IMR-90 (cell line): Measurements from ENCODE around the gene TRMT13. TPM values are rescaled to one million over a fixed set of nuclear protein-coding genes. Genes with fewer than 3 reads are reported as not detected.

Experiments used
- ATAC-seq: fragments of 200-7000 bp; cut with Tn5 transposase; 2 replicates; pipeline ENCODE4 v1.9.1; 2020; ENCODE audit warnings: low read depth, mild to moderate bottlenecking, moderate library complexity
- BruUV-seq: library from RNA; stranded (reverse); fragments of 400-500 nt; replicated peaks from 2 replicates; lab custom pipeline; 2021; lab: Mats Ljungman, UMichigan
- CTCF ChIA-PET: fragments of 300-600 bp; formaldehyde crosslinking; extraction: SDS; loops from one replicate; lab custom pipeline; 2021; ENCODE audit warnings: antibody characterized with exemption; lab: Yijun Ruan, JAX
- POLR2A ChIA-PET: fragments of 300-600 bp; sonication (Branson Sonifier 250); formaldehyde crosslinking; loops from one replicate; lab custom pipeline; 2022; ENCODE audit warnings: antibody characterized with exemption; ENCODE audit not compliant: unreplicated experiment; lab: Charles Lee
- DNase-seq: peaks from one replicate; pipeline ENCODE4 v3.0.0; 2013
- H2AFZ ChIP-seq: replicated peaks from 2 replicates; pipeline ENCODE3; 2013; ENCODE audit warnings: low read length, mild to moderate bottlenecking; ENCODE audit not compliant: poor library complexity
- H2AK5ac ChIP-seq: 2 replicates; pipeline ENCODE4 v1.6.1; 2013; ENCODE audit warnings: low read depth, low read length, inconsistent platforms
- H2AK9ac ChIP-seq: replicated peaks from 2 replicates; pipeline ENCODE3; 2013; ENCODE audit warnings: mild to moderate bottlenecking, low read depth, low read length, moderate library complexity; ENCODE audit not compliant: poor library complexity
- H2BK120ac ChIP-seq: 2 replicates; pipeline ENCODE4 v1.6.1; 2013; ENCODE audit warnings: low read depth, low read length, inconsistent platforms
- H2BK15ac ChIP-seq: 3 replicates; pipeline ENCODE4 v1.6.1; 2013; ENCODE audit warnings: low read depth, low read length, inconsistent platforms
- H2BK20ac ChIP-seq: 2 replicates; pipeline ENCODE4 v1.6.1; 2013; ENCODE audit warnings: low read depth, mild to moderate bottlenecking, inconsistent platforms, low read length, moderate library complexity
- H2BK5ac ChIP-seq: 2 replicates; pipeline ENCODE4 v1.6.1; 2013; ENCODE audit warnings: mild to moderate bottlenecking, low read depth, low read length, inconsistent platforms; ENCODE audit not compliant: poor library complexity, severe bottlenecking
- H3K14ac ChIP-seq: replicated peaks from 2 replicates; pipeline ENCODE4 v1.6.1; 2013; ENCODE audit warnings: low read depth, low read length, inconsistent platforms
- H3K18ac ChIP-seq: 2 replicates; pipeline ENCODE4 v1.6.1; 2013; ENCODE audit warnings: low read depth, low read length, control low read depth
- H3K23ac ChIP-seq: 2 replicates; pipeline ENCODE4 v1.6.1; 2013; ENCODE audit warnings: low read depth, low read length, inconsistent platforms
- H3K27ac ChIP-seq: 2 replicates; pipeline ENCODE4 v1.5.1; 2013; ENCODE audit warnings: mild to moderate bottlenecking, control low read depth, low read length; ENCODE audit not compliant: insufficient read depth
- H3K27me3 ChIP-seq: 2 replicates; pipeline ENCODE4 v1.6.1; 2013; ENCODE audit warnings: low read length; ENCODE audit not compliant: control insufficient read depth, insufficient read depth
- H3K36me3 ChIP-seq: 2 replicates; pipeline ENCODE4 v1.6.1; 2013; ENCODE audit warnings: low read length, mixed read lengths; ENCODE audit not compliant: control insufficient read depth, insufficient read depth
- H3K4ac ChIP-seq: 2 replicates; pipeline ENCODE4 v1.6.1; 2013; ENCODE audit warnings: low read depth, low read length, inconsistent platforms
- H3K4me1 ChIP-seq: 2 replicates; pipeline ENCODE4 v1.6.1; 2013; ENCODE audit warnings: low read length, mixed read lengths; ENCODE audit not compliant: control insufficient read depth, insufficient read depth
- H3K4me2 ChIP-seq: 2 replicates; pipeline ENCODE4 v1.6.1; 2013; ENCODE audit warnings: low read depth, mild to moderate bottlenecking, control low read depth, low read length, moderate library complexity
- H3K4me3 ChIP-seq: 2 replicates; pipeline ENCODE4 v1.5.1; 2013; ENCODE audit warnings: low read depth, mild to moderate bottlenecking, control low read depth, low read length, moderate library complexity; ENCODE audit not compliant: insufficient read depth
- H3K56ac ChIP-seq: 2 replicates; pipeline ENCODE4 v1.6.1; 2013; ENCODE audit warnings: low read length, inconsistent platforms; ENCODE audit not compliant: insufficient read depth; ENCODE audit errors: extremely low read depth
- H3K79me1 ChIP-seq, 2 experiments: 2 replicates each; pipeline ENCODE4 v1.6.1; 2013; ENCODE audit warnings: low read length in 2 of 2, inconsistent platforms in 1 of 2, low read depth in 1 of 2
- H3K9ac ChIP-seq: 2 replicates; pipeline ENCODE4 v1.6.1; 2013; ENCODE audit warnings: low read depth, low read length, control low read depth
- H3K9me1 ChIP-seq: 2 replicates; pipeline ENCODE4 v1.6.1; 2013; ENCODE audit warnings: low read length, inconsistent platforms; ENCODE audit not compliant: insufficient read depth
- H3K9me3 ChIP-seq: 2 replicates; pipeline ENCODE4 v1.6.1; 2013; ENCODE audit warnings: low read length; ENCODE audit not compliant: control insufficient read depth, insufficient read depth
- H4K20me1 ChIP-seq: 2 replicates; pipeline ENCODE4 v1.6.1; 2013; ENCODE audit warnings: low read length, inconsistent platforms; ENCODE audit not compliant: insufficient read depth
- H4K5ac ChIP-seq: 2 replicates; pipeline ENCODE4 v1.6.1; 2013; ENCODE audit warnings: mild to moderate bottlenecking, low read depth, low read length, control low read depth
- H4K8ac ChIP-seq, 2 experiments: 2 replicates each; pipeline ENCODE4 v1.6.1; 2013; ENCODE audit warnings: low read depth in 2 of 2, low read length in 2 of 2, control low read depth in 1 of 2, inconsistent platforms in 1 of 2
- H4K91ac ChIP-seq: 2 replicates; pipeline ENCODE4 v1.6.1; 2013; ENCODE audit warnings: low read depth, low read length, inconsistent platforms; ENCODE audit not compliant: insufficient read depth
- BHLHE40 ChIP-seq: fragments of 150-350 bp; IDR thresholded peaks from 2 replicates; pipeline ENCODE4 v1.6.1; 2016; ENCODE audit warnings: mild to moderate bottlenecking, low read depth, low read length
- CEBPB ChIP-seq: IDR thresholded peaks from 2 replicates; pipeline ENCODE4 v1.6.1; 2012; ENCODE audit warnings: low read depth, low read length, improper control_type of control experiment
- FOS ChIP-seq: fragments of 150-350 bp; IDR thresholded peaks from 2 replicates; pipeline ENCODE4 v1.6.1; 2016; ENCODE audit warnings: low read depth, low read length
- MAFK ChIP-seq: IDR thresholded peaks from 2 replicates; pipeline ENCODE4 v1.6.1; 2012; ENCODE audit warnings: low read depth, low read length, improper control_type of control experiment
- MAZ ChIP-seq: IDR thresholded peaks from 2 replicates; pipeline ENCODE4 v1.6.1; 2012; ENCODE audit warnings: low read depth, mild to moderate bottlenecking, low read length, improper control_type of control experiment, moderate library complexity, borderline replicate concordance
- MXI1 ChIP-seq: IDR thresholded peaks from 2 replicates; pipeline ENCODE4 v1.6.1; 2012; ENCODE audit warnings: low read depth, mild to moderate bottlenecking, low read length, moderate library complexity, borderline replicate concordance
- RAD21 ChIP-seq: IDR thresholded peaks from 2 replicates; pipeline ENCODE4 v1.6.1; 2012; ENCODE audit warnings: low read length, improper control_type of control experiment
- SMC3 ChIP-seq: fragments of 150-350 bp; IDR thresholded peaks from 2 replicates; pipeline ENCODE4 v1.6.1; 2016; ENCODE audit warnings: low read depth, mild to moderate bottlenecking, antibody characterized with exemption, low read length, moderate library complexity
- WGBS, 2 experiments: methylation state at CpG; one replicate each; pipeline versions ENCODE4 v1.1.5 to v1.1.7; 2013; ENCODE audit warnings: missing lambda C conversion rate in 2 of 2; ENCODE audit not compliant: insufficient read length in 1 of 2; ENCODE audit errors: extremely low coverage in 2 of 2; 5-methylcytosine and 5-hydroxymethylcytosine counted together
- dilution Hi-C: fragments of 300-500 bp; cut with HindIII; formaldehyde crosslinking; loops from one replicate; pipeline ENCODE4 v1.14.3; 2018; ENCODE audit warnings: low sequenced_read_pairs; ENCODE audit not compliant: unreplicated experiment
- in situ Hi-C: fragments of 300-500 bp; cut with MboI; formaldehyde crosslinking; loops from 3 replicates; pipeline ENCODE4 v1.14.3; 2019; ENCODE audit warnings: low sequenced_read_pairs, inconsistent platforms, mixed read lengths
- intact Hi-C: fragments of 100-400 bp; cut with micrococcal nuclease; formaldehyde crosslinking; loops from 2 replicates; pipeline ENCODE4 v1.10.0; 2022
- polyA plus RNA-seq, 3 experiments: library from polyadenylated mRNA; depleted of rRNA; stranded (reverse); fragments of >200 nt; gene quantifications; 2 replicates each; pipeline ENCODE4 v1.2.3, GENCODE V29; 2012; ENCODE audit warnings: low replicate concordance in 1 of 3
- total RNA-seq: library from RNA; depleted of rRNA; stranded (reverse); fragments of >200 nt; gene quantifications from 2 replicates; pipeline ENCODE4 v1.2.3, GENCODE V29; 2012
- TF ChIP-seq, protein P1 (sequence below): conservative IDR thresholded peaks from 2 replicates; pipeline ENCODE4 v1.5.1; 2012; ENCODE audit warnings: mild to moderate bottlenecking, low read depth, low read length, improper control_type of control experiment

The TRMT13 gene
- total and polyA plus RNA-seq, 2 of the 4 experiments (the other 2 are of a cell fraction), result 5.2 to 7.7 TPM

DNA sequence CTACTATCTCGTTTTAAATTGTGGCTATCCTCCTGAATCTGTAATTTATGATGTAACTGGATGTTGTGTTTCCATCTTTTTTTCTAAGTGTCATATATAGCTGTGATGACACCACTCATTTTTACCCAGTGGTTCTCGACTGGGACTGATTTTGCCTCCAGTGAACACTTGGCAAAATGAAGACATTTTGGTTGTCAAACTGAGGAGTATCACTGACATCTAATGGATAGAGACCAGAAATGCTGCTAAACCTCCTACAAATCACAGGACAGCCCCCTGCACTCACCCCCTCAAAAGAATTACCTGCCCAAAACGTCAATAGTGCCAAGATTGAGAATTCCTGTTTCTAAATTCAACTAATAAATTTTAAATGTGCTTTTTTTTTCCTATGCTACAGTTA, 1.9 kb downstream of the TRMT13 start:
- H2AK5ac ChIP-seq, result no peak overlapping the region
- in situ Hi-C loops, result loop anchor here (10.0 kb wide), 1 partner anchor 330 kb away; no protein-coding TSS in a partner anchor
- H3K9me1 ChIP-seq, result no peaks in the 10 kb centered on the region; the same call in 1 of the 2 replicates
- no peak for TF ChIP-seq MAZ
- TF ChIP-seq MXI1, result no peak
- no peak for TF ChIP-seq SMC3
- no peak for TF ChIP-seq MAFK
- TF ChIP-seq BHLHE40, result no peak
- TF ChIP-seq CEBPB, result no peak
- TF ChIP-seq, protein P1, sequence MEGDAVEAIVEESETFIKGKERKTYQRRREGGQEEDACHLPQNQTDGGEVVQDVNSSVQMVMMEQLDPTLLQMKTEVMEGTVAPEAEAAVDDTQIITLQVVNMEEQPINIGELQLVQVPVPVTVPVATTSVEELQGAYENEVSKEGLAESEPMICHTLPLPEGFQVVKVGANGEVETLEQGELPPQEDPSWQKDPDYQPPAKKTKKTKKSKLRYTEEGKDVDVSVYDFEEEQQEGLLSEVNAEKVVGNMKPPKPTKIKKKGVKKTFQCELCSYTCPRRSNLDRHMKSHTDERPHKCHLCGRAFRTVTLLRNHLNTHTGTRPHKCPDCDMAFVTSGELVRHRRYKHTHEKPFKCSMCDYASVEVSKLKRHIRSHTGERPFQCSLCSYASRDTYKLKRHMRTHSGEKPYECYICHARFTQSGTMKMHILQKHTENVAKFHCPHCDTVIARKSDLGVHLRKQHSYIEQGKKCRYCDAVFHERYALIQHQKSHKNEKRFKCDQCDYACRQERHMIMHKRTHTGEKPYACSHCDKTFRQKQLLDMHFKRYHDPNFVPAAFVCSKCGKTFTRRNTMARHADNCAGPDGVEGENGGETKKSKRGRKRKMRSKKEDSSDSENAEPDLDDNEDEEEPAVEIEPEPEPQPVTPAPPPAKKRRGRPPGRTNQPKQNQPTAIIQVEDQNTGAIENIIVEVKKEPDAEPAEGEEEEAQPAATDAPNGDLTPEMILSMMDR, result no peak
- no peak for TF ChIP-seq RAD21
- TF ChIP-seq FOS, result no peak
- no TSS peak for BruUV-seq
- no peak overlapping the region for H3K56ac ChIP-seq
- H3K27ac ChIP-seq, result no peak overlapping the region
- no peak overlapping the region for H2BK15ac ChIP-seq
- no peak overlapping the region for H3K14ac ChIP-seq
- H3K4me1 ChIP-seq, result peaks cover 1% of the 10 kb centered on the region; the same call in 1 of the 2 replicates
- no peak overlapping the region for H4K8ac ChIP-seq
- peaks cover 26 to 43% of the 10 kb centered on the region in 2 experiments for H3K79me1 ChIP-seq
- no peak overlapping the region for H2AFZ ChIP-seq
- H3K9me3 ChIP-seq, result no peaks in the 10 kb centered on the region
- no peak overlapping the region for H3K9ac ChIP-seq
- CTCF ChIA-PET, result interaction anchor here (0.6 kb wide), 1 partner anchor 328 kb away, joined by 3 read pairs; no protein-coding TSS in a partner anchor
- H3K4ac ChIP-seq, result no peak overlapping the region
- DNase-seq, result peak; percentile 1
- no peak overlapping the region for H2BK120ac ChIP-seq
- H3K18ac ChIP-seq, result no peak overlapping the region
- no CpG with 5 or more reads among the region's 3 CpGs for WGBS, 2 experiments
- dilution Hi-C loops, result no loop called here
- H2BK5ac ChIP-seq, result no peak overlapping the region
- peaks cover 10% of the 10 kb centered on the region for H3K36me3 ChIP-seq
- no peak overlapping the region for H3K23ac ChIP-seq
- intact Hi-C loops, result no loop called here
- H4K5ac ChIP-seq, result no peak overlapping the region
- H3K4me2 ChIP-seq, result no peak overlapping the region
- H2BK20ac ChIP-seq, result no peak overlapping the region
- no peak overlapping the region for H2AK9ac ChIP-seq
- no peak overlapping the region for H3K4me3 ChIP-seq
- no peak for ATAC-seq
- POLR2A ChIA-PET, result no interaction called here
- H4K91ac ChIP-seq, result no peak overlapping the region
- H4K20me1 ChIP-seq, result no peaks in the 10 kb centered on the region
- H3K27me3 ChIP-seq, result no peaks in the 10 kb centered on the region
